Measurements from ENCODE around the gene ZNF277.
"Not testable (repeated sequence)": the region's sequence is repeated elsewhere in the genome, so short reads cannot be mapped to it uniquely, and the experiment has no call there.

ZNF277 gene

GRCh38 chr7:112213735-112214134 is 7.2 kb downstream of the ZNF277 start:
- no peak for DNase-seq

- DNase-seq = no peak
Observed at GRCh38 chr7:112214268-112214667, 7.8 kb downstream of the ZNF277 start.

GRCh38 chr7:112214883-112215282 is 8.4 kb downstream of the ZNF277 start:
- no peak for DNase-seq

GRCh38 chr7:112215787-112216186 is 9.3 kb downstream of the ZNF277 start:
- DNase-seq = no peak

- DNase-seq = no peak
Observed at GRCh38 chr7:112220877-112221434, 14.5 kb downstream of the ZNF277 start.

GRCh38 chr7:112223310-112223709 is 16.8 kb downstream of the ZNF277 start:
- no peak for DNase-seq

- DNase-seq = no peak
Observed at GRCh38 chr7:112224186-112224585, 17.7 kb downstream of the ZNF277 start.

- no peak for DNase-seq
Observed at GRCh38 chr7:112225006-112225405, 18.5 kb downstream of the ZNF277 start.

GRCh38 chr7:112226701-112227276 is 20.3 kb downstream of the ZNF277 start:
- no peak for DNase-seq

- DNase-seq = no peak
Observed at GRCh38 chr7:112228632-112229031, 22.1 kb downstream of the ZNF277 start.

GRCh38 chr7:112232212-112232978 is 25.9 kb downstream of the ZNF277 start:
- no peak for DNase-seq

- DNase-seq = no peak
Observed at GRCh38 chr7:112233048-112233697, 26.7 kb downstream of the ZNF277 start.

GRCh38 chr7:112234147-112234546 is 27.7 kb downstream of the ZNF277 start:
- no peak for DNase-seq

- no peak for DNase-seq
Observed at GRCh38 chr7:112236597-112236996, 30.1 kb downstream of the ZNF277 start.

- no peak for DNase-seq
Observed at GRCh38 chr7:112238330-112238729, 31.8 kb downstream of the ZNF277 start.

GRCh38 chr7:112238852-112239610 is 32.5 kb downstream of the ZNF277 start:
- DNase-seq = no peak

- DNase-seq = no peak
Observed at GRCh38 chr7:112248598-112248997, 42.1 kb downstream of the ZNF277 start.

GRCh38 chr7:112249967-112250366 is 43.5 kb downstream of the ZNF277 start:
- not testable (repeated sequence) for DNase-seq

GRCh38 chr7:112252141-112252540 is 45.6 kb downstream of the ZNF277 start:
- no peak for DNase-seq

GRCh38 chr7:112252691-112253090 is 46.2 kb downstream of the ZNF277 start:
- no peak for DNase-seq

- DNase-seq = no peak
Observed at GRCh38 chr7:112254156-112254555, 47.7 kb downstream of the ZNF277 start.

GRCh38 chr7:112254709-112255387 is 48.4 kb downstream of the ZNF277 start:
- DNase-seq = no peak

GRCh38 chr7:112255388-112255720 is 48.9 kb downstream of the ZNF277 start:
- no peak for DNase-seq
